ENCODE measurements around the gene C1orf226. TPM values are rescaled to one million over a fixed set of nuclear protein-coding genes. Genes with fewer than 3 reads are reported as not detected.

Gene C1orf226
- total RNA-seq, 1 experiment from 2014 or later, result 3.1 TPM

DNA sequence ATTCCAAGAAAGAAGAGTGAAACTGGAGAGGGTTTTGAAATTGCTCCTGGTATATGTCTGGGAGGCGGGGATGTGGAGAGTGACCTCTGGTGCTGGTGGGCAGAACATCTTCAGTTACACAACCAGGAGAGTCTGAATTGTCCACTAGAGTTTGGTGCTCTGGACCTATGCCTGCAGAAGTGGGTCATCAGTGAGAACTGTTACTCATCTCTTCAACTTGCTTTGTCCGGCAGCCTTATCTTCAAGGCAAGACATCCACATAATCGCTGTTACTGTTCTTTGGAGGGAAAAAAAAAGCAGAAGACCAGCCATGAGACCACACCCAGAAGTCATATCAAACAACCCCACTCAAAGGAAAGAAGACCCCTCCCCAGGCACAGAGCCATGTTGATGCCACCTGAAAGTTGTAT, 15.5 kb downstream of the C1orf226 start:
- intact Hi-C loops (cut with micrococcal nuclease), result loop anchor here (10.0 kb wide), 1 partner anchor 602 kb away; no protein-coding TSS in a partner anchor
- TF ChIP-seq, protein P1, sequence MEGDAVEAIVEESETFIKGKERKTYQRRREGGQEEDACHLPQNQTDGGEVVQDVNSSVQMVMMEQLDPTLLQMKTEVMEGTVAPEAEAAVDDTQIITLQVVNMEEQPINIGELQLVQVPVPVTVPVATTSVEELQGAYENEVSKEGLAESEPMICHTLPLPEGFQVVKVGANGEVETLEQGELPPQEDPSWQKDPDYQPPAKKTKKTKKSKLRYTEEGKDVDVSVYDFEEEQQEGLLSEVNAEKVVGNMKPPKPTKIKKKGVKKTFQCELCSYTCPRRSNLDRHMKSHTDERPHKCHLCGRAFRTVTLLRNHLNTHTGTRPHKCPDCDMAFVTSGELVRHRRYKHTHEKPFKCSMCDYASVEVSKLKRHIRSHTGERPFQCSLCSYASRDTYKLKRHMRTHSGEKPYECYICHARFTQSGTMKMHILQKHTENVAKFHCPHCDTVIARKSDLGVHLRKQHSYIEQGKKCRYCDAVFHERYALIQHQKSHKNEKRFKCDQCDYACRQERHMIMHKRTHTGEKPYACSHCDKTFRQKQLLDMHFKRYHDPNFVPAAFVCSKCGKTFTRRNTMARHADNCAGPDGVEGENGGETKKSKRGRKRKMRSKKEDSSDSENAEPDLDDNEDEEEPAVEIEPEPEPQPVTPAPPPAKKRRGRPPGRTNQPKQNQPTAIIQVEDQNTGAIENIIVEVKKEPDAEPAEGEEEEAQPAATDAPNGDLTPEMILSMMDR (IDR thresholded peaks at IDR 0.05; ENCODE audit: unreplicated experiment), result no peak
- Mint-ChIP-seq H3K4me1 (ENCODE audit: insufficient read depth, unreplicated experiment) (peaks cover 2% of the 10 kb centered on the region), H3K27ac (ENCODE audit: low read depth, unreplicated experiment) (no peak overlapping the region), H3K9me3 (ENCODE audit: unreplicated experiment) (no peaks in the 10 kb centered on the region), H3K27me3 (ENCODE audit: insufficient read depth, unreplicated experiment) (peaks cover 40% of the 10 kb centered on the region), H3K4me3 (ENCODE audit: unreplicated experiment) (no peak overlapping the region), H3K36me3 (ENCODE audit: insufficient read depth, unreplicated experiment) (no peaks in the 10 kb centered on the region)
- ChIA-PET CTCF (interaction anchor here (1.2 to 2.4 kb wide), 2 partner anchors 11 to 341 kb away, joined by 4 to 8 read pairs; no protein-coding TSS in a partner anchor), POLR2A (no interaction called here)
- peak; percentile 27 for DNase-seq (ENCODE audit: unreplicated experiment)
- no TSS peak for BruUV-seq (replicated peaks)

DNA sequence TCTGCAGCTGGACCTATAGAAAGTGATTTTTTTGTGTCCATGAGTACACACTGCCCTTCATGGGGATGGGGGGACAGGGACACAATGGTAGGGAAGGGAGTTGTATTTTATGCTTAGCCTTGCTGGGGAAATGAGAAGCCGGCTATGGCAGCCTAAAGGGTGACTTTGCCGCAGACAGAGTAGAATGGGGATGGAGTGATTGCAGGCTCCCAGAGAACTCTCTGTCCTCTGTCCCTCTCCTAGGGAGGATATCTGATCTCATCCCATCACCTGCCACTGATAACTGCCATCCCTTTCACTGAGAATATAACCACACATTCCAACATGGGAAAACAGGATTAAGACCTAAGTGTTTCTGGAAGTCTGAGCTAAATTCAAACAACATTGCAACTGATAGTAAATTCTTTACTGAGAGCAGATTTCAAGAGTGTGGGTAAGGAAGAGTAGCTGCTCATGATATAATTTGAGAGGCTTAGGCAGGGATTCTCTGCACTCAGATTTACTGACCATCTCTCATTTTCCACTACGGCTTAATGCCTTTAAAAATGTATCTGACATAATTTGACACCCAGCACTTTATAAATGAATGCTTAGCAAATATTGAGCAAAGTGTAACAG, 16.5 kb downstream of the C1orf226 start:
- CTCF ChIA-PET, result interaction anchor here (0.7 to 2.4 kb wide), 8 partner anchors 9 to 343 kb away, joined by 3 to 8 read pairs (median 4); no protein-coding TSS in a partner anchor
- Mint-ChIP-seq H3K4me3 (ENCODE audit: unreplicated experiment) (no peak overlapping the region), H3K9me3 (ENCODE audit: unreplicated experiment) (no peaks in the 10 kb centered on the region), H3K36me3 (ENCODE audit: insufficient read depth, unreplicated experiment) (no peaks in the 10 kb centered on the region), H3K27me3 (ENCODE audit: insufficient read depth, unreplicated experiment) (peaks cover 40% of the 10 kb centered on the region), H3K4me1 (ENCODE audit: insufficient read depth, unreplicated experiment) (no peaks in the 10 kb centered on the region), H3K27ac (ENCODE audit: low read depth, unreplicated experiment) (no peak overlapping the region)
- TF ChIP-seq, protein P1 (IDR thresholded peaks at IDR 0.05; ENCODE audit: unreplicated experiment), result no peak
- POLR2A ChIA-PET, result no interaction called here
- intact Hi-C loops (cut with micrococcal nuclease), result loop anchor here (10.0 kb wide), 1 partner anchor 603 kb away; no protein-coding TSS in a partner anchor
- DNase-seq (ENCODE audit: unreplicated experiment), result no peak
- no TSS peak for BruUV-seq (replicated peaks)

DNA sequence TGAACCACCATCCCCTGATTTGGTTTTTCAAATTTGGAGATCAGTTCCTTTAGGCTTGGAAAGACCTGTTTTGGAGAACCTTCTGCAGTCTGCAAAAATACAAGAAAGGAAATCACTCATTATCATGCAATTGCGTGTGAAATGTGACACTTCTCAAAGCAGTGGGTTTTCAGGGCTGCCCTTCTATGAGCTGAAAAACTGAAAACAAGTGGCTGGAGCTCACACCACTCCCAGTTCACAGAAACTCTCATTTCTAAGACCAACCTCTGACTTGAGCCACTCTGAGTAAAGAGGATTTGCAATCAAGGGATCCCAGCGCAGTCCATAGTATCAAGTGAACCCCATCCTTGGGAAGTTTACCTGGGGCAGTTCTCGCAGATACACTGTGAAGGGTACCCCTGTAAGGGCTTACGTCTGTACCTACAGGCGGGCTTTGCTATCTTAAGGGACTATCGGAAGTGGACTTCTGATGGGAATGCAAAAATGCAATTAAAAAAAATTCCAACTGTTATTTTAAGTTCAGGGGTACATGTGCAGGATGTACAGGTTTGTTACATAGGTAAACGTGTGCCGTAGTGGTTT, 17.6 kb downstream of the C1orf226 start:
- H3K4me3 Mint-ChIP-seq (ENCODE audit: unreplicated experiment), result no peak overlapping the region
- H3K4me1 Mint-ChIP-seq (ENCODE audit: insufficient read depth, unreplicated experiment), result no peaks in the 10 kb centered on the region
- no peaks in the 10 kb centered on the region for H3K9me3 Mint-ChIP-seq (ENCODE audit: unreplicated experiment)
- POLR2A ChIA-PET, result interaction anchor here (0.9 kb wide), 1 partner anchor 12 kb away, joined by 3 read pairs; no protein-coding TSS in a partner anchor
- intact Hi-C loops (cut with micrococcal nuclease), result loop anchor here (10.0 kb wide), 1 partner anchor 604 kb away; no protein-coding TSS in a partner anchor
- BruUV-seq (replicated peaks), result no TSS peak
- DNase-seq (ENCODE audit: unreplicated experiment), result no peak
- TF ChIP-seq, protein P1 (IDR thresholded peaks at IDR 0.05; ENCODE audit: unreplicated experiment), result no peak
- CTCF ChIA-PET, result interaction anchor here (0.6 to 2.4 kb wide), 8 partner anchors 10 to 362 kb away, joined by 3 to 8 read pairs (median 4); partner anchors contain the start of gene SPATA46
- H3K27me3 Mint-ChIP-seq (ENCODE audit: insufficient read depth, unreplicated experiment), result peaks cover 40% of the 10 kb centered on the region
- no peak overlapping the region for H3K27ac Mint-ChIP-seq (ENCODE audit: low read depth, unreplicated experiment)
- no peaks in the 10 kb centered on the region for H3K36me3 Mint-ChIP-seq (ENCODE audit: insufficient read depth, unreplicated experiment)

DNA sequence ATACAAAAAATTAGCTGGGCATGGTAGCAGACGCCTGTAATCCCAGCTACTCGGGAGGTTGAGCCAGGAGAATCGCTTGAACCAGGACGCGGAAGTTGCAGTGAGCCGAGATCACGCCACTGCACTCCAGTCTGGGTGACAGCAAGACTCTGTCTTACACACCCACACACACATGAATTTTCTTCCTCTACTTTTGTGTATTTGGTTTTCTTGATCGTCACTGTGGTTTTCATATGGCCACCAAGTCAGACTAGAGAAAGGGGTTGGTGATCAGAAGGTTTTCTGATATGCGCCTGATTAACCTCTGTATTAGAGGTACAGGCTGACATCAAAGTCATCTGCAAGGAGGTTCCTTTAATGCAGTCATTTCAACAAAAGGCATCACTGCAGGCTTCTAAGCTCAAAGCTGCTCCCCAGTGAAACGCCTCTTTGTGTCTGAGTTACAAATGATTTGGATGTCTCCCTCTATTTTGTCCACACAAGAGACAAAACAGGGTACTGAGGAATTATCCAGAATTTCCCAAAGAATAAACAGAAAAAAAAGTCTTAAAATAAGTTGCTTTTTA, 19.3 kb downstream of the C1orf226 start:
- H3K4me1 Mint-ChIP-seq (ENCODE audit: insufficient read depth, unreplicated experiment), result peaks cover 8% of the 10 kb centered on the region
- intact Hi-C loops (cut with micrococcal nuclease), result no loop called here
- POLR2A ChIA-PET, result no interaction called here
- no peaks in the 10 kb centered on the region for H3K36me3 Mint-ChIP-seq (ENCODE audit: insufficient read depth, unreplicated experiment)
- CTCF ChIA-PET, result interaction anchor here (1.2 to 3.3 kb wide), 4 partner anchors 9 to 364 kb away, joined by 3 to 19 read pairs (median 5); no protein-coding TSS in a partner anchor
- TF ChIP-seq, protein P1 (IDR thresholded peaks at IDR 0.05; ENCODE audit: unreplicated experiment), result no peak
- H3K27me3 Mint-ChIP-seq (ENCODE audit: insufficient read depth, unreplicated experiment), result peaks cover 38% of the 10 kb centered on the region
- H3K27ac Mint-ChIP-seq (ENCODE audit: low read depth, unreplicated experiment), result no peak overlapping the region
- DNase-seq (ENCODE audit: unreplicated experiment), result no peak
- H3K4me3 Mint-ChIP-seq (ENCODE audit: unreplicated experiment), result no peak overlapping the region
- H3K9me3 Mint-ChIP-seq (ENCODE audit: unreplicated experiment), result no peaks in the 10 kb centered on the region
- BruUV-seq (replicated peaks), result no TSS peak
